IMR-90 (cell line): ENCODE results near the gene ADCY9. TPM values are rescaled to one million over a fixed set of nuclear protein-coding genes. Genes with fewer than 3 reads are reported as not detected.
A peak's percentile ranks its signal among the peaks of the same experiment; 100 is the strongest.

Source experiments
- ATAC-seq: fragments of 200-7000 bp; cut with Tn5 transposase; 2 replicates; pipeline ENCODE4 v1.9.1; 2020; ENCODE audit warnings: low read depth, mild to moderate bottlenecking, moderate library complexity
- BruUV-seq: library from RNA; stranded (reverse); fragments of 400-500 nt; replicated peaks from 2 replicates; lab custom pipeline; 2021; lab: Mats Ljungman, UMichigan
- CTCF ChIA-PET: fragments of 300-600 bp; formaldehyde crosslinking; extraction: SDS; loops from one replicate; lab custom pipeline; 2021; ENCODE audit warnings: antibody characterized with exemption; lab: Yijun Ruan, JAX
- POLR2A ChIA-PET: fragments of 300-600 bp; sonication (Branson Sonifier 250); formaldehyde crosslinking; loops from one replicate; lab custom pipeline; 2022; ENCODE audit warnings: antibody characterized with exemption; ENCODE audit not compliant: unreplicated experiment; lab: Charles Lee
- DNase-seq: peaks from one replicate; pipeline ENCODE4 v3.0.0; 2013
- H2AFZ ChIP-seq: replicated peaks from 2 replicates; pipeline ENCODE3; 2013; ENCODE audit warnings: low read length, mild to moderate bottlenecking; ENCODE audit not compliant: poor library complexity
- H2AK5ac ChIP-seq: 2 replicates; pipeline ENCODE4 v1.6.1; 2013; ENCODE audit warnings: low read depth, low read length, inconsistent platforms
- H2AK9ac ChIP-seq: replicated peaks from 2 replicates; pipeline ENCODE3; 2013; ENCODE audit warnings: mild to moderate bottlenecking, low read depth, low read length, moderate library complexity; ENCODE audit not compliant: poor library complexity
- H2BK120ac ChIP-seq: 2 replicates; pipeline ENCODE4 v1.6.1; 2013; ENCODE audit warnings: low read depth, low read length, inconsistent platforms
- H2BK15ac ChIP-seq: 3 replicates; pipeline ENCODE4 v1.6.1; 2013; ENCODE audit warnings: low read depth, low read length, inconsistent platforms
- H2BK20ac ChIP-seq: 2 replicates; pipeline ENCODE4 v1.6.1; 2013; ENCODE audit warnings: low read depth, mild to moderate bottlenecking, inconsistent platforms, low read length, moderate library complexity
- H2BK5ac ChIP-seq: 2 replicates; pipeline ENCODE4 v1.6.1; 2013; ENCODE audit warnings: mild to moderate bottlenecking, low read depth, low read length, inconsistent platforms; ENCODE audit not compliant: poor library complexity, severe bottlenecking
- H3K14ac ChIP-seq: replicated peaks from 2 replicates; pipeline ENCODE4 v1.6.1; 2013; ENCODE audit warnings: low read depth, low read length, inconsistent platforms
- H3K18ac ChIP-seq: 2 replicates; pipeline ENCODE4 v1.6.1; 2013; ENCODE audit warnings: low read depth, low read length, control low read depth
- H3K23ac ChIP-seq: 2 replicates; pipeline ENCODE4 v1.6.1; 2013; ENCODE audit warnings: low read depth, low read length, inconsistent platforms
- H3K27ac ChIP-seq: 2 replicates; pipeline ENCODE4 v1.5.1; 2013; ENCODE audit warnings: mild to moderate bottlenecking, control low read depth, low read length; ENCODE audit not compliant: insufficient read depth
- H3K27me3 ChIP-seq: 2 replicates; pipeline ENCODE4 v1.6.1; 2013; ENCODE audit warnings: low read length; ENCODE audit not compliant: control insufficient read depth, insufficient read depth
- H3K36me3 ChIP-seq: 2 replicates; pipeline ENCODE4 v1.6.1; 2013; ENCODE audit warnings: low read length, mixed read lengths; ENCODE audit not compliant: control insufficient read depth, insufficient read depth
- H3K4ac ChIP-seq: 2 replicates; pipeline ENCODE4 v1.6.1; 2013; ENCODE audit warnings: low read depth, low read length, inconsistent platforms
- H3K4me1 ChIP-seq: 2 replicates; pipeline ENCODE4 v1.6.1; 2013; ENCODE audit warnings: low read length, mixed read lengths; ENCODE audit not compliant: control insufficient read depth, insufficient read depth
- H3K4me2 ChIP-seq: 2 replicates; pipeline ENCODE4 v1.6.1; 2013; ENCODE audit warnings: low read depth, mild to moderate bottlenecking, control low read depth, low read length, moderate library complexity
- H3K4me3 ChIP-seq: 2 replicates; pipeline ENCODE4 v1.5.1; 2013; ENCODE audit warnings: low read depth, mild to moderate bottlenecking, control low read depth, low read length, moderate library complexity; ENCODE audit not compliant: insufficient read depth
- H3K56ac ChIP-seq: 2 replicates; pipeline ENCODE4 v1.6.1; 2013; ENCODE audit warnings: low read length, inconsistent platforms; ENCODE audit not compliant: insufficient read depth; ENCODE audit errors: extremely low read depth
- H3K79me1 ChIP-seq, 2 experiments: 2 replicates each; pipeline ENCODE4 v1.6.1; 2013; ENCODE audit warnings: low read length in 2 of 2, inconsistent platforms in 1 of 2, low read depth in 1 of 2
- H3K9ac ChIP-seq: 2 replicates; pipeline ENCODE4 v1.6.1; 2013; ENCODE audit warnings: low read depth, low read length, control low read depth
- H3K9me1 ChIP-seq: 2 replicates; pipeline ENCODE4 v1.6.1; 2013; ENCODE audit warnings: low read length, inconsistent platforms; ENCODE audit not compliant: insufficient read depth
- H3K9me3 ChIP-seq: 2 replicates; pipeline ENCODE4 v1.6.1; 2013; ENCODE audit warnings: low read length; ENCODE audit not compliant: control insufficient read depth, insufficient read depth
- H4K20me1 ChIP-seq: 2 replicates; pipeline ENCODE4 v1.6.1; 2013; ENCODE audit warnings: low read length, inconsistent platforms; ENCODE audit not compliant: insufficient read depth
- H4K5ac ChIP-seq: 2 replicates; pipeline ENCODE4 v1.6.1; 2013; ENCODE audit warnings: mild to moderate bottlenecking, low read depth, low read length, control low read depth
- H4K8ac ChIP-seq, 2 experiments: 2 replicates each; pipeline ENCODE4 v1.6.1; 2013; ENCODE audit warnings: low read depth in 2 of 2, low read length in 2 of 2, control low read depth in 1 of 2, inconsistent platforms in 1 of 2
- H4K91ac ChIP-seq: 2 replicates; pipeline ENCODE4 v1.6.1; 2013; ENCODE audit warnings: low read depth, low read length, inconsistent platforms; ENCODE audit not compliant: insufficient read depth
- BHLHE40 ChIP-seq: fragments of 150-350 bp; IDR thresholded peaks from 2 replicates; pipeline ENCODE4 v1.6.1; 2016; ENCODE audit warnings: mild to moderate bottlenecking, low read depth, low read length
- ELK1 ChIP-seq: fragments of 150-350 bp; IDR thresholded peaks from 2 replicates; pipeline ENCODE4 v1.6.1; 2016; ENCODE audit warnings: low read depth, mild to moderate bottlenecking, low read length, moderate library complexity, borderline replicate concordance
- MAZ ChIP-seq: IDR thresholded peaks from 2 replicates; pipeline ENCODE4 v1.6.1; 2012; ENCODE audit warnings: low read depth, mild to moderate bottlenecking, low read length, improper control_type of control experiment, moderate library complexity, borderline replicate concordance
- POLR2A ChIP-seq: IDR thresholded peaks from 2 replicates; pipeline ENCODE4 v1.6.1; 2012; ENCODE audit warnings: mild to moderate bottlenecking, low read depth, low read length
- WGBS, 2 experiments: methylation state at CpG; one replicate each; pipeline versions ENCODE4 v1.1.5 to v1.1.7; 2013; ENCODE audit warnings: missing lambda C conversion rate in 2 of 2; ENCODE audit not compliant: insufficient read length in 1 of 2; ENCODE audit errors: extremely low coverage in 2 of 2; 5-methylcytosine and 5-hydroxymethylcytosine counted together
- dilution Hi-C: fragments of 300-500 bp; cut with HindIII; formaldehyde crosslinking; loops from one replicate; pipeline ENCODE4 v1.14.3; 2018; ENCODE audit warnings: low sequenced_read_pairs; ENCODE audit not compliant: unreplicated experiment
- in situ Hi-C: fragments of 300-500 bp; cut with MboI; formaldehyde crosslinking; loops from 3 replicates; pipeline ENCODE4 v1.14.3; 2019; ENCODE audit warnings: low sequenced_read_pairs, inconsistent platforms, mixed read lengths
- intact Hi-C: fragments of 100-400 bp; cut with micrococcal nuclease; formaldehyde crosslinking; loops from 2 replicates; pipeline ENCODE4 v1.10.0; 2022
- polyA plus RNA-seq, 3 experiments: library from polyadenylated mRNA; depleted of rRNA; stranded (reverse); fragments of >200 nt; gene quantifications; 2 replicates each; pipeline ENCODE4 v1.2.3, GENCODE V29; 2012; ENCODE audit warnings: low replicate concordance in 1 of 3
- total RNA-seq: library from RNA; depleted of rRNA; stranded (reverse); fragments of >200 nt; gene quantifications from 2 replicates; pipeline ENCODE4 v1.2.3, GENCODE V29; 2012
- TF ChIP-seq, protein P1 (sequence below): fragments of 150-350 bp; IDR thresholded peaks from 2 replicates; pipeline ENCODE4 v1.6.1; 2017; ENCODE audit warnings: mild to moderate bottlenecking, antibody characterized with exemption, low read length, low read depth

Gene ADCY9
- total and polyA plus RNA-seq, 2 of the 4 experiments (the other 2 are of a cell fraction), result 5.4 to 12.5 TPM

GRCh38 chr16:4005731-4006130, 110.5 kb downstream of the ADCY9 start:
- POLR2A ChIA-PET, result no interaction called here
- Histone ChIP-seq H3K14ac (no peak overlapping the region), H3K9ac (no peak overlapping the region), H2AK9ac (no peak overlapping the region), H3K4me3 (no peak overlapping the region), H2BK5ac (no peak overlapping the region), H2BK120ac (no peak overlapping the region), H2BK15ac (no peak overlapping the region), H4K20me1 (no peaks in the 10 kb centered on the region), H3K27ac (no peak overlapping the region), H3K27me3 (no peaks in the 10 kb centered on the region), H3K9me3 (no peaks in the 10 kb centered on the region), H3K56ac (no peak overlapping the region), H2AFZ (peak overlapping the region; percentile 39), H3K79me1 (peaks cover 34 to 85% of the 10 kb centered on the region in 2 experiments), H3K9me1 (peaks cover 24% of the 10 kb centered on the region), H3K4me1 (peaks cover 14% of the 10 kb centered on the region), H4K5ac (no peak overlapping the region), H4K8ac (no peak overlapping the region), H3K18ac (no peak overlapping the region), H2BK20ac (no peak overlapping the region), H3K36me3 (0 out of 2 replicates have a peak, but pooled peaks cover 2% of the 10 kb centered on the region), H3K23ac (no peak overlapping the region), H3K4ac (peak overlapping the region; percentile 73; the same call in 1 of the 2 replicates), H4K91ac (peak overlapping the region; percentile 68; the same call in 1 of the 2 replicates), H3K4me2 (no peak overlapping the region), H2AK5ac (no peak overlapping the region; the same call in 1 of the 2 replicates)
- TF ChIP-seq POLR2A, result no peak
- TF ChIP-seq ELK1, result no peak
- no peak for TF ChIP-seq MAZ
- TF ChIP-seq, protein P1, sequence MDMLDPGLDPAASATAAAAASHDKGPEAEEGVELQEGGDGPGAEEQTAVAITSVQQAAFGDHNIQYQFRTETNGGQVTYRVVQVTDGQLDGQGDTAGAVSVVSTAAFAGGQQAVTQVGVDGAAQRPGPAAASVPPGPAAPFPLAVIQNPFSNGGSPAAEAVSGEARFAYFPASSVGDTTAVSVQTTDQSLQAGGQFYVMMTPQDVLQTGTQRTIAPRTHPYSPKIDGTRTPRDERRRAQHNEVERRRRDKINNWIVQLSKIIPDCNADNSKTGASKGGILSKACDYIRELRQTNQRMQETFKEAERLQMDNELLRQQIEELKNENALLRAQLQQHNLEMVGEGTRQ, result no peak
- no peak for TF ChIP-seq BHLHE40
- BruUV-seq, result no TSS peak
- intact Hi-C loops, result no loop called here
- in situ Hi-C loops, result no loop called here
- CTCF ChIA-PET, result interaction anchor here (0.5 kb wide), 1 partner anchor 289 kb away, joined by 6 read pairs; no protein-coding TSS in a partner anchor
- WGBS, 2 experiments, result 87% methylated on average over 6 of the region's 13 CpGs; no CpG with 5 or more reads in 1 of the 2 experiments
- ATAC-seq (no peak), DNase-seq (no peak)
- dilution Hi-C loops, result no loop called here
